ENCODE results near the gene APOL3. TPM values are rescaled to one million over a fixed set of nuclear protein-coding genes. Genes with fewer than 3 reads are reported as not detected.

The APOL3 gene
- total RNA-seq, 1 donor from 2014 or later = 2.1 TPM

- H3K4me3 ChIP-seq (ENCODE audit: low read depth, low read length) = no peak overlapping the region
- TF ChIP-seq CTCF (conservative IDR thresholded peaks at IDR 0.05; ENCODE audit: low read depth, low read length) = no peak
- no peak for DNase-seq (ENCODE audit: low read depth)
Observed at GRCh38 chr22:36197514-36198146, 37.1 kb upstream of the APOL3 start.

DNA sequence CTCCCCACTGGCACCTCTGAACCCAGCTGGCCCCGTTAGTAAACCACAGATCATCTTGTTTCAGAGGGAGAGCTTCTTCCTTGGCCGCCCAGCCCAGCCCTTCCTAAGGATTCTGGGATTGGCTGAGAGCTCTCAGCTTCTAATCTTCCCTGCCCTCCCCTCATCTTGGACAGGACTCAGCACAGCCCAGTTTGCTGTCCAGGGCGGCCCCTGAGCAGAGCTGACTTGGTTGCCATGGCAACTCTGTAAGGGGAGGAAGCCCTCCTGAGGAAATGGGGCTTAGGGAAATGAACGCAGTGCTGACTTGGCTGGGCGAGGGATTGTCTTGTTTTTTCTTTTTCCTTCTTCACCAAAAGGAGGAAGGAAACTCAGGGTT is 36.5 kb upstream of the APOL3 start:
- no peak for DNase-seq (ENCODE audit: low read depth)
- TF ChIP-seq CTCF (conservative IDR thresholded peaks at IDR 0.05; ENCODE audit: low read depth, low read length) = no peak
- H3K4me3 ChIP-seq (ENCODE audit: low read depth, low read length) = no peak overlapping the region

GRCh38 chr22:36196254-36197064 is 35.9 kb upstream of the APOL3 start:
- no peak overlapping the region for H3K4me3 ChIP-seq (ENCODE audit: low read depth, low read length)
- TF ChIP-seq CTCF (conservative IDR thresholded peaks at IDR 0.05; ENCODE audit: low read depth, low read length) = no peak
- no peak for DNase-seq (ENCODE audit: low read depth)

GRCh38 chr22:36194971-36195370 is 34.4 kb upstream of the APOL3 start:
- no peak overlapping the region for H3K4me3 ChIP-seq (ENCODE audit: low read depth, low read length)
- peak; percentile 9 for DNase-seq (ENCODE audit: low read depth)
- peak; percentile 87 for TF ChIP-seq CTCF (conservative IDR thresholded peaks at IDR 0.05; ENCODE audit: low read depth, low read length)

GRCh38 chr22:36194385-36194784 is 33.8 kb upstream of the APOL3 start:
- no peak for DNase-seq (ENCODE audit: low read depth)
- no peak for TF ChIP-seq CTCF (conservative IDR thresholded peaks at IDR 0.05; ENCODE audit: low read depth, low read length)
- no peak overlapping the region for H3K4me3 ChIP-seq (ENCODE audit: low read depth, low read length)

DNA sequence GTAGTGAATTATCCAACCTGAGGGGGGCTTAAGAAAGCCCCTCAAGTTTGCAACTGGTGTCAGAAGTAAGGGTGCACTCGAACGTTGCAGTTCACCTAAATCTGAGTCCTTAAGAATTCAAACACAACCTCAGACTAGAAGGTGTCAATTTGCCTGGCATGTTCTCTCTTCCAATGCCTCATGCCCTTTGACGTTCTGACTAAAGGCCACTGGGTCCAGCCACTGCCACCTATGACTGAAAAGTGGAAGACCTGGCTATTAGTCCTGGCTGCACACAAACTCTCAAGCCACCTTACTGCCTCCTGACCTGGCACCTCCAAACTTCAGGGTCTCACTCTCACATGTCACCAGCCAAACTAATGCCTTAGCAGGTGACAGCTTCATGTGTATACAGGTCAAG is 33.0 kb upstream of the APOL3 start:
- DNase-seq (ENCODE audit: low read depth) = no peak
- no peak overlapping the region for H3K4me3 ChIP-seq (ENCODE audit: low read depth, low read length)
- no peak for TF ChIP-seq CTCF (conservative IDR thresholded peaks at IDR 0.05; ENCODE audit: low read depth, low read length)
